ENCODE data around the gene GBGT1. TPM values are rescaled to one million over a fixed set of nuclear protein-coding genes. Genes with fewer than 3 reads are reported as not detected.

Gene GBGT1
- total and polyA plus RNA-seq, 2 experiments from 2014 or later, result 3.7 to 22.4 TPM

- no peak for TF ChIP-seq ZNF462 (CRISPR knock-in tag; IDR thresholded peaks at IDR 0.05)
- TF ChIP-seq STAT1 (IDR thresholded peaks at IDR 0.05; ENCODE audit: unreplicated experiment), result no peak
- no peak for TF ChIP-seq ZNF114 (CRISPR knock-in tag; IDR thresholded peaks at IDR 0.05)
- no peak for TF ChIP-seq EZH2 (IDR thresholded peaks at IDR 0.05; ENCODE audit: low read depth, unreplicated experiment)
- no peak for TF ChIP-seq EZH2phosphoT487 (IDR thresholded peaks at IDR 0.05; ENCODE audit: unreplicated experiment)
- TF ChIP-seq JUNB (IDR thresholded peaks at IDR 0.05; ENCODE audit: unreplicated experiment), result no peak
- no peak for TF ChIP-seq POLR2AphosphoS5 (IDR thresholded peaks at IDR 0.05; ENCODE audit: low read depth)
- TF ChIP-seq ZNF331 (CRISPR knock-in tag; IDR thresholded peaks at IDR 0.05; ENCODE audit: low read depth), result no peak
Measured at GRCh38 chr9:133114886-133115603, 48.7 kb downstream of the GBGT1 start (continued).

Data from GM23338 (cell line).